Adipose tissue (tissue), 3 donors: Measurements from ENCODE around the gene TRIM44. TPM values are rescaled to one million over a fixed set of nuclear protein-coding genes. Genes with fewer than 3 reads are reported as not detected.

Experiments
- H3K27ac ChIP-seq: one replicate; pipeline ENCODE4 v1.5.1; 2013; ENCODE audit warnings: low read depth, low read length
- WGBS, 3 donors: extraction: QIAGEN DNeasy Blood & Tissue Kit; methylation state at CpG; one replicate each; pipeline ENCODE4 v1.1.7; 2013; 5-methylcytosine and 5-hydroxymethylcytosine counted together
- polyA plus RNA-seq, 3 donors: library from polyadenylated mRNA; stranded (reverse); fragments of 200-250 nt; gene quantifications; one replicate each; pipeline ENCODE4 v1.2.3, GENCODE V29; 2013
- donor health status: healthy with polysubstance abuse.
- donor health status: Bipolar disorder and iron deficiency.
- donor health status: healthy.

The TRIM44 gene, protein sequence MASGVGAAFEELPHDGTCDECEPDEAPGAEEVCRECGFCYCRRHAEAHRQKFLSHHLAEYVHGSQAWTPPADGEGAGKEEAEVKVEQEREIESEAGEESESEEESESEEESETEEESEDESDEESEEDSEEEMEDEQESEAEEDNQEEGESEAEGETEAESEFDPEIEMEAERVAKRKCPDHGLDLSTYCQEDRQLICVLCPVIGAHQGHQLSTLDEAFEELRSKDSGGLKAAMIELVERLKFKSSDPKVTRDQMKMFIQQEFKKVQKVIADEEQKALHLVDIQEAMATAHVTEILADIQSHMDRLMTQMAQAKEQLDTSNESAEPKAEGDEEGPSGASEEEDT
- 10 to 100 TPM; 12.3 to 19.8 (median 19.2) TPM for polyA plus RNA-seq

DNA sequence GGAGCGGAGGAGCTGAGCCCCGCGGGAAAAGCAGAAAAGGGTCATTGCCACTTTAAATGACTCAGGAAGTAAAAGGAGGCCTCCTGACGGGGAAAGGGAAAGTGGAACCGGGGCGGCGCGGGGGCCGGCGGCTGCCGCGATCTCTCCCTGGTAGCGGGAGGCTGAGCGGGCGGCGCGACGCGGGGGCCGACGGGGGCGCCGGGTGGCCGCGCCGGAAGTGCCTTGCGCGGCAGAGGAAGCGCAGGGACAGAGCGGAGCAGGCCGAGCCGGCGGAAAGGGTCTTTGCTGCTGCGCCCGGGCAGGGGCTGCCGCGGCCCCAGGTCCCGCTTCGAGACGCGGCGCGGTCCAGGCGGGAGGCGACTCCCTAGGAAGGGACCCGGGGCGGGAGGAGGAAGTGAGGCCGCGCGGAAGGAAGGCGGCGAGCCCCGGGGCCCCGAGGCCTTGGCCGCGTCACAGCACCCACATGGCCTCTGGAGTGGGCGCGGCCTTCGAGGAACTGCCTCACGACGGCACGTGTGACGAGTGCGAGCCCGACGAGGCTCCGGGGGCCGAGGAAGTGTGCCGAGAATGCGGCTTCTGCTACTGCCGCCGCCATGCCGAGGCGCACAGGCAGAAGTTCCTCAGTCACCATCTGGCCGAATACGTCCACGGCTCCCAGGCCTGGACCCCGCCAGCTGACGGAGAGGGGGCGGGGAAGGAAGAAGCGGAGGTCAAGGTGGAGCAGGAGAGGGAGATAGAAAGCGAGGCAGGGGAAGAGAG is at the start of gene TRIM44:
Gene TRIM44 (plus strand): TSS at position 127 of the 759 bp plus-strand sequence. CDS start 337 bp downstream, at position 464.
- 1 to 3% (median 3%) methylated on average over 69 to 82 of the region's 82 CpGs for WGBS, 3 donors
- H3K27ac ChIP-seq: peak within 1 kb of the TSS; percentile 79

DNA sequence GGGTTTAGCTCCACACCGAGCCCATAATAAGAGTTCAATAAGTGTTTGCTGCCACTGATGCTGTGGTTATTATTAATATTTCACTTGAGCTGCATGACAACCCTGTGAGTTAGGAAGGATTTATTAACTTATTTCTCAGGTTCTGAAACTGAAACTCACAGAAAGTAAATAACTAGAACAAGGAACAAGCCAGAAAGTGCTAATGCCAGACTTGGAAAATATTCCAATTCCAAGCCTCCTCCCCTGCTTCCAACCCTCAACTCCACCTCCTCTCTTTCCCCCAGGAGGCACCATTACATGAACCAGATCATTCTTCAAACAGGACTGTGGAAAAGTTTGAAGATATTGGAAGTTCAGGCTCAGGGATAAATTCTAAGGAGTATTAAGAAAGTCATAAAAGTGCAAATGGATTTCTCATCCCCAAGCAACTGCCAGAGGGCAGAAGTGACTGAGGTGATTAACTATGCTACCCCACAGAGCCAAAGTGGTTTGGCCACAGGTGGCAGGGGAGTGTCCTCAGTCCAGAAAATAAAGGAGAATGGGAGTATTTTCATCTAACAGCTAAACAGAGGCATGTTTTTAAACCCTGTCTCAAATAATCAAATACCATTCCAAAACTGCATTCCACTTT is 47.5 kb upstream of the TRIM44 start:
- no peak overlapping the region for H3K27ac ChIP-seq
- 28 to 58% (median 45%) methylated on average over 1 of the region's 1 CpG for WGBS, 3 donors

DNA sequence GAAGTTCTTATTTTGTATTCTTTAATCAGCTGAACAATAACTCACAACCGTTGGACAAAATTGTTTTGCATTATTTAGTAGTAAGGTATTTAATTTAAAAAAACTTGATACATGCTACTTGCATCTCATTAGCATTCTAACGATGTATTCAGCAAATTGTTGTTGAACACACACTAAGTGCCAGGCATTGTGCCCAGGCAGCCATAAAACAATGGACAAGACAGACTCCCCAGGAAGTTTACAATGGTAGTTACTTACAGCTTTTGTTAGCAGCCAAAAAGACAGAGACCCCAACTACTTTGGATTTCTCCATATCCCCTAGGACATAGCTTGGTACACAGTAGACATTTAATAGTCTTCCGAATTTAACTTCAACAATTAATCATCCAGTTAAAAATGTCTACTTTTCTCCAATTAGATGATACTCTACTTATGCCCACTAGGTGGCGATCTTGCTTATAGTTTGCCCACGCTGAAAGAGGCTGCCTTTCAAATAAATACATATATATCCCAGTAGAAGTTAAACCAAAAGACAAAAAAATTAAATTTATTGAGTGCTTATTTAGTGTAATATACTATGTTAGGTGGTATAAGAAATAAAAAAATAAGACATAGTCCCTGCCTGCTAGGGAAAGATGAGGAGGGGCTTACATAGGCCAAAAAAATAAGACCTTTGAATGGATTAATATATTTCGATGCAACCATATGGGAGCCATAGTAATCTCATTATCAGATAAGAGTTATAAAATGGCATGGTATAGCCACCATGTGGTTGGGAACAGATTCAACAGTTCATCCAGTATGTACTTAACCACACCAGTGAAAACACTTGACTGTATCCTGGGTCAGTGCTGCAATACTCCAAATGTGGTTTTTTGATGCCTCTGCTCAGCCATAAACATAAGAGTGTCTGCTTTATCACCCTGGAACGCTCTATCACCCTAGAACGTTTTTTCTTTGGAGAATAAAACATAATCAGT is 46.4 kb upstream of the TRIM44 start:
- H3K27ac ChIP-seq: no peak overlapping the region
- WGBS, 3 donors: 23 to 25% (median 24%) methylated on average over 8 of the region's 8 CpGs

DNA sequence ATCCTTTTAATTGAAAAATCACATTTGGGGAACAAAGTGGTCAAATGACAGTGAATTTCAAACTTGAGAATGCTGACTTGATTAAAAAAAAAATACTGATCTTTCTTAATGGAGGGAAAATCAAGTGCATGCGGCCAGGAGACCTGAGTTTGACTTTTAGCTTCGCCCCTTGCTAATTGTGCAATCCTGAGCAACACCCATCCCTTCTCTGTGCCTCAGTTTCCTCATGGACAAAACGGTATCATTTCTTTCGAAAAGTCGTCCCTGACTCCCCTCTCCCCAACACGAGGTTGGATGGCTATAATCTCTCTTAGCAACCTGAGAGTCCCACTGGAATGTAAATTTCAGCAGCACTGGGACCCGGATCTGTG is 45.3 kb upstream of the TRIM44 start:
- WGBS, 3 donors: 49 to 71% (median 55%) methylated on average over 7 of the region's 7 CpGs
- H3K27ac ChIP-seq: no peak overlapping the region

DNA sequence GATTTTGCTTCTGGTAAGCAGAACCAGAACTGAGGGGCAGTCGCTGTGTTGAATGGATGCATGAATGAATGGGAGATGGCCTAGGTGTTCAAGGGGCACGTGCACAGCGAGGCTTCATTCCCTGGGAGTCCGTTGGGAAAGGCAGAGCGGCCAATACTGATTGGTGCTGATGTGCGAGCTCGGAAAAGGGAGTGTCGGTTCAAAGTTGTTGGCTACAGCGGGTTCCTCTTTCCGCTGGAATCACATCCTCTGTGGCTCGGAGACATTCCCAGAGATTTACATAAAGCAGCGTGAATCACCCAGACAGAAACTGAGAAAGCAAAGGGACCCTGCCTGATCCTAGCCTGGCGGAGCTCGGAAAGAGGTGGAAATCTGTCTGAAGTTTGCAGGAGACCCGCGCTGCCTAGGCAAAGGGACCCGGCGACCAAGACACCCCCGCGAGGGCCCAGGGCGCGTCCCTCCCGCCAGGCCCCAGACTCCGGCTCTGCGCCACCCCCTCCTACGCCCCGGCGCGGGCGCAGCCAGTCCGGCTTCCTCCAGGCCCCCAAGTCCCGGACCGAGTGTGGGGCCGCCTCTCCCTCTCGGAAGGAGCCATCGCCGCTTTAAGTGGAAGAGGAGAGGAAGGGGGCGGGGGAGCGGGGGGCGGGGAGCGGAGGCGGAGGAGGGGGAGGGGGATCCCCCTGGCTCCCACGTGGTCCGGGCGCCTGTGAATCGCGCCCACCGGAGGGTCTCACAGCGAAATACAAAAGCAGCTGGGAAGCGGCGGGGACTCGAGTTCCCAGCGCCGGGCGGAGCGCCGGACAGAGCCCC is 44.7 kb upstream of the TRIM44 start, which contains the start of gene FJX1:
Gene FJX1 (plus strand): TSS at position 774 of the 810 bp plus-strand sequence. CDS start 177 bp downstream, outside the sequence.
- 1 to 9% (median 1%) methylated on average over 33 to 53 of the region's 57 CpGs for WGBS, 3 donors
- peak within 1 kb of the TSS; percentile 40 for H3K27ac ChIP-seq

DNA sequence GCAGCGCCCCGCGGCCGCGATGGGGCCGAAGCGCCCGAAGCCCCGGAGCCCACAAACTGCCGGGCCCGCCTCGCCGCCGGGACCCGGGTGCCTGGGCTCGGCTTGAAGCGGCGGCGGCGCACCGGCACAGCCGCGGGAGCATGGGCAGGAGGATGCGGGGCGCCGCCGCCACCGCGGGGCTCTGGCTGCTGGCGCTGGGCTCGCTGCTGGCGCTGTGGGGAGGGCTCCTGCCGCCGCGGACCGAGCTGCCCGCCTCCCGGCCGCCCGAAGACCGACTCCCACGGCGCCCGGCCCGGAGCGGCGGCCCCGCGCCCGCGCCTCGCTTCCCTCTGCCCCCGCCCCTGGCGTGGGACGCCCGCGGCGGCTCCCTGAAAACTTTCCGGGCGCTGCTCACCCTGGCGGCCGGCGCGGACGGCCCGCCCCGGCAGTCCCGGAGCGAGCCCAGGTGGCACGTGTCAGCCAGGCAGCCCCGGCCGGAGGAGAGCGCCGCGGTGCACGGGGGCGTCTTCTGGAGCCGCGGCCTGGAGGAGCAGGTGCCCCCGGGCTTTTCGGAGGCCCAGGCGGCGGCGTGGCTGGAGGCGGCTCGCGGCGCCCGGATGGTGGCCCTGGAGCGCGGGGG is 44.0 kb upstream of the TRIM44 start:
- H3K27ac ChIP-seq: no peak overlapping the region
- WGBS, 3 donors: 0 to 1% (median 0%) methylated on average over 59 to 91 of the region's 91 CpGs

DNA sequence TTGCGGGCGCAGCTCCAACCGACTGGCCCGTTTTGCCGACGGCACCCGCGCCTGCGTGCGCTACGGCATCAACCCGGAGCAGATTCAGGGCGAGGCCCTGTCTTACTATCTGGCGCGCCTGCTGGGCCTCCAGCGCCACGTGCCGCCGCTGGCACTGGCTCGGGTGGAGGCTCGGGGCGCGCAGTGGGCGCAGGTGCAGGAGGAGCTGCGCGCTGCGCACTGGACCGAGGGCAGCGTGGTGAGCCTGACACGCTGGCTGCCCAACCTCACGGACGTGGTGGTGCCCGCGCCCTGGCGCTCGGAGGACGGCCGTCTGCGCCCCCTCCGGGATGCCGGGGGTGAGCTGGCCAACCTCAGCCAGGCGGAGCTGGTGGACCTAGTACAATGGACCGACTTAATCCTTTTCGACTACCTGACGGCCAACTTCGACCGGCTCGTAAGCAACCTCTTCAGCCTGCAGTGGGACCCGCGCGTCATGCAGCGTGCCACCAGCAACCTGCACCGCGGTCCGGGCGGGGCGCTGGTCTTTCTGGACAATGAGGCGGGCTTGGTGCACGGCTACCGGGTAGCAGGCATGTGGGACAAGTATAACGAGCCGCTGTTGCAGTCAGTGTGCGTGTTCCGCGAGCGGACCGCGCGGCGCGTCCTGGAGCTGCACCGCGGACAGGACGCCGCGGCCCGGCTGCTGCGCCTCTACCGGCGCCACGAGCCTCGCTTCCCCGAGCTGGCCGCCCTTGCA is 43.3 kb upstream of the TRIM44 start:
- 0 to 1% (median 1%) methylated on average over 69 to 84 of the region's 84 CpGs for WGBS, 3 donors
- H3K27ac ChIP-seq: no peak overlapping the region

DNA sequence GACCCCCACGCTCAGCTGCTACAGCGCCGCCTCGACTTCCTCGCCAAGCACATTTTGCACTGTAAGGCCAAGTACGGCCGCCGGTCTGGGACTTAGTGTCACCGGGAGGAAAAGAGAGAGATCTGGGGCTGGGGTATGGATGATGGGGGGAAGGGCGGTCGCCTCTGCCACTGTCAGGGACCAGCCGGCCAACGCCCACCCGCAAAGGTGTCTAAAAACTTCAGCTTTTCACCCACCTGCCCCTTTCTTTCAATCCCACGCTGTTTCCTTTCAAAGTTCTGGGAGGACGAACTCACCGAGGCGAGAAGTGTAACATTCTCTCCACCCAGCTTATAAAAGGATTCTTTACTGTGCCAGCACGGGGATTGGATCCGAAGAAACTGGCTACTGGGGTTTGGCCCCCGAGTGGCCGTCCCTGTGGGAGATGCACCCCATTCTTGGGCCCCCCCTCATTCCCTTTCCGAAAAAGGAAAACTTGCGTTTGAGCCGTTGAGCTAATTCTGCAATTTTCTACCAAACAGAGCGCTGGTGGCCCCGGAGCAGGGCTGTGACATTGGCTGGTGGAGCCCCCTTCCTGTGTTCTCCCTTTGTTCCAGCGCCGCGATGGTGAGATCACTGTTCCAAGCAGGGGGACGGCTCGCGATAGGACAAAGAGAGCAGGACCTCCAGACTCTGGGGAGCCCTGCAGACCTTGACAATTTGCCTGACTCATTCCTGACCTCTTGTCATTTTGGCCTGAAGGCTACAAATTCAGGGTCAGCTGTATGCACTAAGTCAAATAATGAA is 42.5 kb upstream of the TRIM44 start:
- 6 to 13% (median 12%) methylated on average over 33 of the region's 33 CpGs for WGBS, 3 donors
- no peak overlapping the region for H3K27ac ChIP-seq

DNA sequence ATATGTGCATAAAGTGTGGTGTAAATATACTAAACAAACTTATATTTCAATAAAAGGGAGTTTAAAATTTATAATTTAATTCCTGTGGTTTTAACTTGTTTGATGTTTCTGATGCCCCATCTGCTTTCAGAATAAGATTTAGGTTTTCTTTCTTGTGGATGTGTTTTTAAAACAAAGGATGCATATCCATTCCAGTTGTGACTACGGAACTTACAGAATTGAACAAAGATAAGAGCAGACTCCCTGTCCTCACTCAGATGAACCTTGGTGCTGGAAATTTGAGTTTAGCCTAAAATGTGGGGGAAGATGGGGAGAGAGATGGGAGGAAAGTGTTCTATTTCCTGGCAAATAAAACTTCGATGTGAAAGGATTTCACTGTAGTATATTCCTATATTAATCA is 41.8 kb upstream of the TRIM44 start:
- 76 to 84% (median 78%) methylated on average over 2 of the region's 2 CpGs for WGBS, 3 donors
- H3K27ac ChIP-seq: no peak overlapping the region

DNA sequence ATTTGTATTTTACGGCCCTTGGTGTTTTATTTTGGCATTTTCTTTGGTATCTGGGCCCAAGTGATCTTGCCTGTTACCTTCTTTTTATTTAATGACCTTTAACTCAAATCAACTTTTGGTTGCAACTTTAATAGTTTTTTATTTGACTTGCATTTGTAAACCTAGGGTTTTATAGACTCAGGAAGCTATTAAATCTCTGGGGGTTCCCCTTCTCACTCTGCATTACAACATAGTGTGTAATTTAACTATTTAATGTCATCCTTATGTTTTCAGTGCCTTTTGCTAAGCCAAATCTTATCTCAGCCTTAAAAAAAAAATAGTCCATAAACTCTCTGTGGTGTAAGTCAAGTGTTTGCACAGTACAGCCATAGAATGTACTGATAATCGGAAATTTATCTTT is 41.0 kb upstream of the TRIM44 start:
- no peak overlapping the region for H3K27ac ChIP-seq
- WGBS, 3 donors: 61 to 66% (median 65%) methylated on average over 2 of the region's 2 CpGs

DNA sequence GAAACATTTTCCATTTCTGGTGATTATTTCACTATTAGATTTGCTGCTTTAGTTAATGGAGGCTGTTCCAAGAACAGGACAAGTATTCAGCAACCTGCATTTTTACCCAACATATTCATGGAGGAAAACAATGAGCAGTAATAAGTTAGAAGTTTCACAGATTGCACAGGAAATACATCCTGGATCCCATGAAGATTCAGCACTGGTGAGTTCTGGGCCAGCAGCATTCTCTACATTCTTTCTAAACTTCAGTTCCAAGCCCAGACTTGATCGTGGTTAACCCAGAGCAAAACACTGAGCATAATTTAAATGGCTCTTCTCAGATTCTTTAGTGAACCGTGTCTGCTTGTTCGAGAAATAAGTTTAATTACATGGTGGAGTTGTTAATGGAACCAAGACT is 40.5 kb upstream of the TRIM44 start:
- 48 to 68% (median 53%) methylated on average over 3 of the region's 3 CpGs for WGBS, 3 donors
- H3K27ac ChIP-seq: no peak overlapping the region

DNA sequence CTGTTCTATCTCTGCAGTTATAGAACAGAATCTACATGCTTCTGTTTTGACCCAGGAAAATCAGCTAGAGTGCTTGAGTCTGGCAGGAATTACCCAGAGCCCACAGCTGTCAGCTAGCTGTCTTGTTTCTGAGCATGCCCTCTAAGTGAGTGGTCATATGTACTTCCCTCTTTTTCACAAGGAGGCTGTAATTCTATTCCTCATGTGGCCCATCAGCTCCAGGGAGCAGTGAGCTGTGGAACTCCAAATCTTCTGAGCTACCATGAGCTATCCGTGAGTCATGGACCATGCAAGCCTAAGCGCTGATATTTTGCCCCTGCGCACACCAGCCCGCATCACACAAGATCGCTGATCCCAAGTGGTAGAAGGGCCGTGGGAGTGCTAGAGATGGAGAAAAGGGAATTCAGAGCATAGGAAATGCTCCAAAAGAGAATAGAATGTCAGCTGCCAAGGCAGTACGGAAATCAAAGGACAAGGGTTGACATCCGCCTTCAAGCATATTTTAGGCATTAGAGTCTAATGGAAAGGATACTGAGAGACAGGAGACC is 38.9 kb upstream of the TRIM44 start:
- WGBS, 3 donors: 71 to 89% (median 71%) methylated on average over 8 of the region's 8 CpGs

DNA sequence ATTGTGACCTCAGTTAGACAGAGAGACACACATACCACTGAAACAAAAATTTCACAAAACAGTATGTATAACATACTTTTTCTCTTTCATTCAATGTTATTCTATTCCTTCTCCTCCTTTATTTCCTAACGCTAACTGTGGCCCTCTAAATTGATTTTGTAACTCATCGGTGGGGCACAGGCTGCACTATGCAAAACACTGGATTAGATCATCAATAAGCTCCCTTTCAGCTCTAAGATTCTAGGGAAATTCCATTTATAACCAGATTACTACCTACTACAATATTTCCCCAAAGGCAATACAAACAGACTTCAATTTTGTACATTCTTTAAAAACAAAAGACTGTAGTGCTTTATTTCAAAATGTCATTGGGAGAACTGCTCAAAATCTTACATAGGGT is 38.3 kb upstream of the TRIM44 start:
- 85 to 93% (median 88%) methylated on average over 2 of the region's 2 CpGs for WGBS, 3 donors
- no peak overlapping the region for H3K27ac ChIP-seq

More for the DNA sequence above, 38.9 kb upstream of the TRIM44 start:
- H3K27ac ChIP-seq: no peak overlapping the region

DNA sequence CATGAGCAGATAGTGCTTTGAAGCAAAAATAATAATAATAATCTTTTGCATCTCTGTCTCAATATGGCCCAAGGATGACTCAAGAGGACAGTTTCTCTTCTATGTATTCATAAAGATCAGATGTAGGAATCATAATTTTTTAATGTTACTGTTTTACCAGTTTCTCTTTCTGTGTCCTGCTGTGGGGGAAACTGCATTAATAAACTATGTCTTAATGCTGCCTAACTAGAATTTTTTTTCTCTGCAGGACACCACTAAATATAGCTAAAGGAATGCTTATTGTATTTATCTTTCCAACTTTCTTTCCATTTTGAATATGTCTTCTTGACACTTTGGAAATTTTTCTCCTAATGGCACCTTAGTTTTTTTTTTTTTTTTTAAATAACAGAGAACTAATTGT is 37.8 kb upstream of the TRIM44 start:
- H3K27ac ChIP-seq: no peak overlapping the region

DNA sequence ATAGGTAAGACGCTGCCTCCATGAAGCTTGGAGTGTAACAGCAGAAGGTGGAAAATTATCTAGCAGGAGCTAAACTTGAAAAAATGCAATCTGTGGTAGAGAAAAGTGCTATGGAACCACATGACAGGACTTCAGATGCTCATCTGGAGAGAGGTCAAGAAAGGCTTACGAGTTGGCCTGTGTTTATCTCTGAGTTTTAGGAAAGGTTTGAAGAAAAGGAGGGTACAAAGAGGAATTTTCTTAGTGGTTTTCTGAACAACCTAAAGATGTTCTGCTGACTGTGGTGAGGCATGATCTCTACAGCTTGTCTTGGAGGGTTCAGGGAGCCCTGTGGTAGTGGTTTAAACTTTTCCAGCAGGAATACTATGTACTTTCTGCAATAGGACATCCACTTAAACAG is 36.1 kb upstream of the TRIM44 start:
- H3K27ac ChIP-seq: no peak overlapping the region
- WGBS, 3 donors: 89 to 96% (median 89%) methylated on average over 2 of the region's 2 CpGs
